Mesodermal cell (in vitro differentiated cells): Measurements from ENCODE around the gene PAPSS1.
"Not testable (repeated sequence)": the region's sequence is repeated elsewhere in the genome, so short reads cannot be mapped to it uniquely, and the experiment has no call there.

Experiments used
- H3K27ac ChIP-seq: 2 replicates; pipeline ENCODE4 v1.7.0; 2013; ENCODE audit warnings: mild to moderate bottlenecking, low read depth, low read length, moderate library complexity; ENCODE audit not compliant: severe bottlenecking
- H3K36me3 ChIP-seq: 2 replicates; pipeline ENCODE4 v1.7.1; 2013; ENCODE audit warnings: mild to moderate bottlenecking, low read length, moderate library complexity; ENCODE audit not compliant: control insufficient read depth, insufficient read depth
- H3K4me1 ChIP-seq: one replicate; pipeline ENCODE4 v1.7.1; 2013; ENCODE audit warnings: mild to moderate bottlenecking, low read length; ENCODE audit not compliant: insufficient read depth, control insufficient read depth, poor library complexity, severe bottlenecking
- H3K4me3 ChIP-seq: 2 replicates; pipeline ENCODE4 v1.7.0; 2013; ENCODE audit warnings: low read length, control low read depth, mild to moderate bottlenecking; ENCODE audit not compliant: insufficient read depth, poor library complexity, severe bottlenecking; ENCODE audit errors: extremely low read depth
- H3K9me3 ChIP-seq: 2 replicates; pipeline ENCODE4 v1.7.1; 2013; ENCODE audit warnings: mild to moderate bottlenecking, low read length, moderate library complexity; ENCODE audit not compliant: control insufficient read depth
- WGBS, 2 experiments: methylation state at CpG; one replicate each; pipeline ENCODE4 v1.1.5; 2013; ENCODE audit warnings: missing lambda C conversion rate in 2 of 2; ENCODE audit not compliant: insufficient coverage in 2 of 2; 5-methylcytosine and 5-hydroxymethylcytosine counted together

PAPSS1 gene

DNA sequence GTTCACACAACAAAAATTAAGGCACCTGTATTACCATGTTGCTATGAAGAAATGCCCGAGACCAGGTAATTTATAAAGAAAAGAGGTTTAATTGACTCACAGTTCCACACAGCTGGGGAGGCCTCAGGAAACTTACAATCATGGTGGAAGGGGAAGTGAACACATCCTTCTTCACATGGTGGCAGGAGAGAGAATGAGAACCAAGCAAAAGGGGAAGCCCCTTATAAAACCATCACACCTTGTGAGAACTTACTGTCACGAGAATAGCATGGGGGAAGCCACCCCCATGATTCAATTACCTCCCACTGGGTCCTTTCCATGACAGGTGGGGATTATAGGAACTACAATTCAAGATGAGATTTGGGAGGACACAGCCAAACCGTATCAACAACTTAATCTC, 68.6 kb downstream of the PAPSS1 start:
- not testable (repeated sequence) for H3K4me1 ChIP-seq, H3K27ac ChIP-seq, H3K9me3 ChIP-seq, H3K4me3 ChIP-seq
- H3K36me3 ChIP-seq = peaks cover 56% of the 10 kb centered on the region
- WGBS, 2 experiments = 80 to 100% methylated on average over 1 of the region's 3 CpGs

DNA sequence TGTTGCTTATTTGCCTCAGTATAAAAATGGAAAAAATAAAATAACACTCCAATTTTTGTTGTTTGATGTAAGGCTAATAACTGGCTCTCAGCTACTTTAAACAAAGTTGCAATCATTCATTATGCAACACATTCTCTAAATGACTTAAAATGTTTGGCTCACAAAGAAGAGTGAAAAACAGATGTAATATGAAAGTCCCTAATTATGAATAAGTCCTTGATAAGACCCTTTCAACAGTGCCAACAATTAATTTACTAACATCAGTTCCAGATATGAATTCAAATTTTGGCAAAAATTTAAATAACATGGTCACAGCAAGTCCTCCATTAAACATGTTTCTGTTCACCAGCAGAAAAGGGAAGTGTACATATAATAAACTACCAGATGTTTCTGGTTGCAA, 69.8 kb downstream of the PAPSS1 start:
- Histone ChIP-seq H3K9me3 (no peaks in the 10 kb centered on the region), H3K4me3 (no peak overlapping the region), H3K4me1 (no peaks in the 10 kb centered on the region), H3K36me3 (peaks cover 62% of the 10 kb centered on the region), H3K27ac (no peak overlapping the region)

DNA sequence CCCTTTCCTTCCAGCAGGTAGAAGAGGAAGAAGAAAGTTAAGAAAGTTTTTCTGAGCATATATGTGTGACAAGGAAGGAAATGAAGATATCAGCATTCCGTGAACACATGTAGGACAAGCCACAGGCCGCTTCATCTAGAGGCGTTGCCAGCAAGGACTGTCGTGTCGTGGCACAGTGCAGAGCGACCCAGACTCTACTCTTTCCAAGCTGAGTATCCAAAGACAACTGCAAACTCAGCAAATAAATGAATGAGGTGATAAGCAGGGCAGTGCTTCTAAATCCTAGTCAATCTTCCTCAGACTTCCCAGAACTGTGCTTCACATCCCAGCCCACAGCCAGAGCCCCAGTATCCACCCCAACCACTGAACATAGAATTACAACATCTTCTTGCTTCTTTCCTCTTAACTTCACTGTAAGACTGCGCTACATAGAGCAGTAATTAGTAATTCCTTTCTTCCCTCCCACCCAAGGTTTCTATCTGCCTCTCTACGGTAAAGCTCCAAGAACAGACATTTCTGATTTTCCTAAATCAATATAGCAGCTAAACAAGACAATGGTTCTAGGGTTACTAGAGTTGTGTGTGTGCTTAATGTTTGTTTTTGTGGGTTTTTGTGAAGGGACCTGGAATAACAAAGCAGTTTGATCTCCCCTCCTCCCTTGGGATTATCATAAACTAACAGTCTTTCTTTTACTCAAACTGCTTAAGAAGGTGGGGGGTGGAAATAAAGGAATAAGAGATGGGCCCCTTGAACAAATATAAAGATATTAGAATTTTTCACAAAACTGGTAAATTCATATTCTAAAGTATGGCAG, 71.6 kb downstream of the PAPSS1 start:
- 95 to 96% methylated on average over 4 to 5 of the region's 8 CpGs for WGBS, 2 experiments
- H3K4me1 ChIP-seq = no peaks in the 10 kb centered on the region
- H3K4me3 ChIP-seq = no peak overlapping the region
- H3K9me3 ChIP-seq = no peaks in the 10 kb centered on the region
- no peak overlapping the region for H3K27ac ChIP-seq
- peaks cover 65% of the 10 kb centered on the region for H3K36me3 ChIP-seq

DNA sequence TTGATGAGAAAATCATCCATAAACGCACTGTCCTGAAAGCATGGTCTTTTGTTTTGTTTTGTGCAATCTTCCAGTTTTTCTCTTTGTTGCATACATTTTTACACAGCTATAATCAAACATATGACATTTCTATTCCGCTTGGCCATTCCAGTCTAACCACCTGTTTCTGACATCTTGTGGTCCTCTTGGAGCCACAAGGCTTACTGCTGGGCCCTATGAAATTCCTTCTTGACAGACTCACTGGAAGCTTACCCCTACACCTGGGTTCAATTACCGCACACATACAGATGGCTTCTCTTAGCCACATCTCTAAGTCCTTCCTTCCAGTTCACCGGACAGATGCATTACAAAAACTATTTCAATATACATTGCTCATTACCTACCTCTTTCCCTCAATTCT, 72.4 kb downstream of the PAPSS1 start:
- H3K4me3 ChIP-seq = no peak overlapping the region
- WGBS, 2 experiments = 89 to 93% methylated on average over 4 of the region's 4 CpGs
- H3K36me3 ChIP-seq = peaks cover 70% of the 10 kb centered on the region
- no peaks in the 10 kb centered on the region for H3K9me3 ChIP-seq
- no peak overlapping the region for H3K27ac ChIP-seq
- no peaks in the 10 kb centered on the region for H3K4me1 ChIP-seq

DNA sequence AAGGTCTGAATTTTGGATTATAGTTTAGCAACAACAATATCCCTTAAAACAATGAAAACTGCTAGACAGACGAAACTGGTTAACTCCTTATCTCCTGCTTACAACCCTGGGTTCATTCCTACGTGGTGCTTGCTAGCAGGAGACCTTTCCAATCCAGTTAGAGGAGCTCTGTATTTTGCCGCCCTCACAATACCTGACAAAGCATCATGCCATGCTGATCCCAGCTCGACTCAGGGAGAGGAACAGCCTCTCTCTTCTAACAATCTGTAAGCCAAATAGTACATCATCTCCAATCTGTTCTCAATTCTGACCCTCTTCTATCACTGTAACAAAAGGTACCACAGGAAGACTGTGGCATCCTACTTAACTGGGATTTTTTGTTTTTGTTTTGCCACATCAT, 74.4 kb downstream of the PAPSS1 start:
- peaks cover 68% of the 10 kb centered on the region for H3K36me3 ChIP-seq
- H3K9me3 ChIP-seq = no peaks in the 10 kb centered on the region
- WGBS, 2 experiments = 89% methylated on average over 4 of the region's 4 CpGs

DNA sequence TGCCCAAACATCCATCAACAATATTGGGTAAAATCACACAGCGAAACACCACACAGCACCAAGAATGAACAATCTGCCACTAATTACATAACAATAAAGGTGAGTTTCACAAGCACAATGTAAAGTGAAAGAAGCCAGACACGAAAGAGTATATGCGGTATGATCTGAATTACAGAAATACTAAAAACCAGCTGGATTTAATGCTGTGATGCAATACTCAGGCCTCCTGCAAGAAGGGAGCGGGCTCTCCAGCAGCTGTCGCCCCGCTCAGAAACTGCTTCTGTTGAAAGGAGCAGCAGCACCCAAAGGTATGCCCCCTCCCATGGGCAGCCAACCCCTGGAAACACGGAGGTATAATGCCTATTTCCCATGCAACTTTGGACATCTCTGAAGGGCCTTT, 77.0 kb downstream of the PAPSS1 start:
- no peak overlapping the region for H3K4me3 ChIP-seq
- no peak overlapping the region for H3K27ac ChIP-seq

More for the DNA sequence above, 74.4 kb downstream of the PAPSS1 start:
- Histone ChIP-seq H3K27ac (no peak overlapping the region), H3K4me3 (no peak overlapping the region), H3K4me1 (no peaks in the 10 kb centered on the region)

DNA sequence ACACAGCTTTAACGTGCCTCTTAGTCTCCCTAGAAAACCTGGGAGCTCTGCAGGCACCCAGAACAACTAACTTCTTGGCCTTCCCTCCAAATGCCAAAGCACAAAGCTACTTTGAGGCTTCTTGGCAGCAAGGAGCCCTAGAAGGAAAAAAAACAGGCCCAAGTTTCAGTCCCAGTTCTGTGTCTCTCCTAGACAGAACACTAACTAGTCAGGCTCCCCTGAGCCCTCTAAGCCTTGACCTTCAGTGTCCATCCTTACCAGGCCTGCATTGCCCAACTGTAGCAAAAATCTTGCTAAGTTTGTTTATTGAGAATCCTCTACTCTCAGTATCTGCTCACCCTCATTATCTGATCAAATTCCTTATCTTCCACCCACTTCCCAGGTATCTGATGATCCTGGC, 79.2 kb downstream of the PAPSS1 start:
- Histone ChIP-seq H3K4me1 (no peaks in the 10 kb centered on the region), H3K36me3 (peaks cover 44% of the 10 kb centered on the region), H3K9me3 (no peaks in the 10 kb centered on the region), H3K4me3 (no peak overlapping the region), H3K27ac (no peak overlapping the region)
- WGBS, 2 experiments = 71 to 93% methylated on average over 1 of the region's 1 CpG

More for the DNA sequence above, 77.0 kb downstream of the PAPSS1 start:
- no peaks in the 10 kb centered on the region for H3K9me3 ChIP-seq
- peaks cover 58% of the 10 kb centered on the region for H3K36me3 ChIP-seq
- H3K4me1 ChIP-seq = no peaks in the 10 kb centered on the region
- WGBS, 2 experiments = 89 to 97% methylated on average over 3 to 6 of the region's 7 CpGs

DNA sequence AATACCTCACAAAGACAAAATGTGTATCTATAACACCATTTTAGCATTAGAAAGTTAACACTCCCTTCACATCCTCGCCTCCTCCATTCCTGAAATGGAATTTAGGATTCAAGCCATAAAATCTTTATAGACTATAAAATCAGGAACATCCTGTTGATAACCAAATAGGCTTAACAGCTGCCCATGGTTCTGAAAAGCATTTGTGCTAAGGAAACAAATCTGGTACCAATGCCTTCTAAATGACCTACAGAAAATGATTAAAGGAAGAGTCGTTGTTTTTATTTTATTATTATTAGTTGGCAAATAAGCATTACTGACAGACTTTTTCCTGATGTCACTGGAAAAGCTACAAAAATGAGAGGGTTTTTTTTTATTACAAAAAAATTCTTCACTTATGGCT, 79.8 kb downstream of the PAPSS1 start:
- H3K27ac ChIP-seq = no peak overlapping the region
- no peak overlapping the region for H3K4me3 ChIP-seq
- no peaks in the 10 kb centered on the region for H3K4me1 ChIP-seq
- H3K36me3 ChIP-seq = peaks cover 38% of the 10 kb centered on the region
- no peaks in the 10 kb centered on the region for H3K9me3 ChIP-seq
- 100% methylated on average over 1 of the region's 2 CpGs for WGBS, 2 experiments

DNA sequence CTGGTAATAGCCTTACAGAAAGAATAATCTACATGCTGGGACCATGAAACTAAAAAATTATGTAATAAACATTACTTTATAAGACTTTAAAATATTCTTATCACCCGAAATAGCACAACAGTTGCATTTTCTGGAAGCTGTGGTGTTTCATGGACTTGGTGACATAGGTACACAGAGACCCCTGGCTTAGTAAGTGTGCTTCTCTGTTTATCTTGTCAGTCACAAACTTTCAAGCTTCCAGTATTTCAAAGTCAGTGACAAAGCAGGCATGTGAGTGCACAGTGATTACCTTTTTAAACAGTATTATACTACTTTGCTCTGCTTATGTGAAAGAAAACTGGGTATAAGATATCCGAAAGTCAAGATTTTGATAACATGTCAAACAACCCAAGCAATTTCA, 84.3 kb downstream of the PAPSS1 start:
- Histone ChIP-seq H3K4me3 (no peak overlapping the region), H3K4me1 (no peaks in the 10 kb centered on the region), H3K9me3 (no peaks in the 10 kb centered on the region), H3K36me3 (peaks cover 12% of the 10 kb centered on the region), H3K27ac (no peak overlapping the region)
- no CpG with 5 or more reads among the region's 2 CpGs for WGBS, 2 experiments

DNA sequence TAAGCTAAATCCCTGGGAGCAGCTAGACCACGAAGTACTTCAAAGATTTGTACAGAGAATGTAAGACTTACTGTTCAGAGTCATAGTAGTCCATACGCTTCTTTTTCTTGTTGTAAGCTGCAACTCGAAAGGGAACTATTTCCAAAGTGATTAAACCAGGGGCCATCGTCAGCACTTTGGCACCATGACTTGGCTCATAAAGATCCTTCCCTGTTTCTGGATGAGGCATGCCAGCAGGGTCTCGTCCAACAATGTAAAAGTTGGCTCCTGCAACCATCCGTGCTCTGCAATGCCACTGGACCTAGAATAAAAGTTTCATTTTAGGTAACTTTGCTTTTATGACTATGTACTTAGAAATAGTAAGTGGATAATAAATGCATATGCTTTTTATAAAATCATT, 88.5 kb downstream of the PAPSS1 start:
- H3K4me3 ChIP-seq = no peak overlapping the region
- no peaks in the 10 kb centered on the region for H3K9me3 ChIP-seq
- WGBS, 2 experiments = 91 to 97% methylated on average over 5 of the region's 6 CpGs
- H3K36me3 ChIP-seq = peaks cover 22% of the 10 kb centered on the region
- no peak overlapping the region for H3K27ac ChIP-seq
- H3K4me1 ChIP-seq = no peaks in the 10 kb centered on the region

DNA sequence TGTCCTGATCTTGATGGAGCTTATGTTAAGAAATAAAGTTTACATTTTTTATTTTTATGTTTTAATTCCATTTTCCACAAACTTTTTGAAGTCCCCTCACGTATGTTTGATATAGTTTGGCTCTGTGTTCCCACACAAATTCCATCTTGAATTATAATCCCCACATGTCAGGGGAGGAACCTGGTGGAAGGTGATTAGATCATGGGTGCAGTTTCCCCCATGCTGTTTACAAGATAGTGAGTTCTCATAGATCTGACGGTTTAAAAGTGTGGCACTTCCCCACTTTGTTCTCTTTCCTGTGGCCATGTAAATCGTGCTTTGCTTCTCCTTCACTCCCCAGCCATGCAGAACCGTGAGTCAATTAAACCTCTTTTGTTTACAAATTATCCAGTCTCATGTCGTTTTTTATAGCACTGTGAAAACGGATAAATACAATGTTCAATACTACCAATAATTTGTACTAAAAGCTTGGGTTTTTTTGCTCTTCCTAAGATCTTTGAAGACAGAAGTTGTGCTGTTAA, 89.8 kb downstream of the PAPSS1 start:
- 75 to 85% methylated on average over 3 to 5 of the region's 6 CpGs for WGBS, 2 experiments
- Histone ChIP-seq H3K4me1 (no peaks in the 10 kb centered on the region), H3K4me3 (no peak overlapping the region), H3K9me3 (no peaks in the 10 kb centered on the region), H3K36me3 (peaks cover 23% of the 10 kb centered on the region), H3K27ac (no peak overlapping the region)
